Mesenchymal stem cell (in vitro differentiated cells and primary cell): Measurements from ENCODE around the gene TIRAP.

Experiments used
- DNase-seq: peaks from one replicate; pipeline ENCODE4 v3.0.0-alpha.2; 2013
- H2AFZ ChIP-seq: one replicate; pipeline ENCODE4 v1.6.1; 2013; ENCODE audit warnings: low read depth, mild to moderate bottlenecking, control low read depth, inconsistent platforms, low read length, moderate library complexity
- H2AK5ac ChIP-seq: 2 replicates; pipeline ENCODE4 v1.6.1; 2013; ENCODE audit warnings: low read length, moderate library complexity, mild to moderate bottlenecking, inconsistent platforms; ENCODE audit not compliant: severe bottlenecking
- H2BK120ac ChIP-seq: one replicate; pipeline ENCODE4 v1.6.1; 2013; ENCODE audit warnings: low read depth, mild to moderate bottlenecking, inconsistent platforms, low read length, moderate library complexity
- H2BK12ac ChIP-seq, 2 experiments: one replicate each; pipeline ENCODE4 v1.6.1; 2013; ENCODE audit warnings: inconsistent platforms in 2 of 2, low read length in 2 of 2, mild to moderate bottlenecking in 2 of 2, moderate library complexity in 2 of 2, control low read depth in 1 of 2
- H2BK15ac ChIP-seq: one replicate; pipeline ENCODE4 v1.6.1; 2013; ENCODE audit warnings: mild to moderate bottlenecking, low read depth, inconsistent platforms; ENCODE audit not compliant: poor library complexity, severe bottlenecking
- H2BK5ac ChIP-seq: 2 replicates; pipeline ENCODE4 v1.6.1; 2013; ENCODE audit warnings: low read depth, mild to moderate bottlenecking, low read length, control low read depth, inconsistent platforms; ENCODE audit not compliant: poor library complexity, severe bottlenecking
- H3K14ac ChIP-seq, 2 experiments: one replicate each; pipeline ENCODE4 v1.6.1; 2013; ENCODE audit warnings: inconsistent platforms in 2 of 2, low read length in 2 of 2, control low read depth in 1 of 2, mild to moderate bottlenecking in 1 of 2, moderate library complexity in 1 of 2
- H3K18ac ChIP-seq, 2 experiments: one replicate each; pipeline ENCODE4 v1.6.1; 2013; ENCODE audit warnings: inconsistent platforms in 2 of 2, low read length in 2 of 2, control low read depth in 1 of 2, low read depth in 1 of 2, mild to moderate bottlenecking in 1 of 2
- H3K23ac ChIP-seq, 2 experiments: one replicate each; pipeline ENCODE4 v1.6.1; 2013; ENCODE audit warnings: inconsistent platforms in 2 of 2, low read length in 2 of 2, mild to moderate bottlenecking in 2 of 2, moderate library complexity in 2 of 2, control low read depth in 1 of 2
- H3K27ac ChIP-seq: 2 replicates; pipeline ENCODE4 v1.5.1; 2013; ENCODE audit warnings: mild to moderate bottlenecking, moderate library complexity, low read length, control low read depth, inconsistent platforms; ENCODE audit not compliant: poor library complexity, severe bottlenecking
- H3K27me3 ChIP-seq, 2 experiments: 2 replicates each; pipeline versions ENCODE4 v1.6.1 to v1.7.0; 2013; ENCODE audit warnings: low read length in 2 of 2, mild to moderate bottlenecking in 2 of 2, moderate library complexity in 2 of 2, control low read depth in 1 of 2, inconsistent platforms in 1 of 2; ENCODE audit not compliant: control insufficient read depth in 1 of 2, insufficient read depth in 1 of 2
- H3K36me3 ChIP-seq, 2 experiments: 2 replicates each; pipeline versions ENCODE4 v1.6.1 to v1.7.0; 2013; ENCODE audit warnings: low read length in 2 of 2, control low read depth in 1 of 2, inconsistent platforms in 1 of 2, low read depth in 1 of 2, mild to moderate bottlenecking in 1 of 2; ENCODE audit not compliant: insufficient read depth in 2 of 2, control insufficient read depth in 1 of 2
- H3K4ac ChIP-seq, 2 experiments: one replicate each; pipeline ENCODE4 v1.6.1; 2013; ENCODE audit warnings: inconsistent platforms in 2 of 2, low read length in 2 of 2, mild to moderate bottlenecking in 2 of 2, moderate library complexity in 2 of 2, control low read depth in 1 of 2, low read depth in 1 of 2
- H3K4me1 ChIP-seq: 2 replicates; pipeline ENCODE4 v1.6.1; 2013; ENCODE audit warnings: low read depth, low read length, control low read depth; ENCODE audit not compliant: control insufficient read depth, insufficient read depth
- H3K4me2 ChIP-seq: 2 replicates; pipeline ENCODE4 v1.6.1; 2013; ENCODE audit warnings: low read length, mild to moderate bottlenecking, inconsistent platforms; ENCODE audit not compliant: poor library complexity, severe bottlenecking
- H3K4me3 ChIP-seq, 2 experiments: 2 replicates each; pipeline versions ENCODE4 v1.5.1 to v1.7.0; 2013; ENCODE audit warnings: low read length in 2 of 2, mild to moderate bottlenecking in 2 of 2, control low read depth in 1 of 2, low read depth in 1 of 2; ENCODE audit not compliant: insufficient read depth in 1 of 2
- H3K79me1 ChIP-seq: replicated peaks from 2 replicates; pipeline ENCODE4 v1.6.1; 2013; ENCODE audit warnings: mild to moderate bottlenecking, control low read depth, low read length, inconsistent platforms; ENCODE audit not compliant: poor library complexity, severe bottlenecking
- H3K9ac ChIP-seq: 2 replicates; pipeline ENCODE4 v1.7.0; 2013; ENCODE audit warnings: mild to moderate bottlenecking, low read length, moderate library complexity
- H3K9me3 ChIP-seq: 2 replicates; pipeline ENCODE4 v1.7.0; 2013; ENCODE audit warnings: mild to moderate bottlenecking, low read length; ENCODE audit not compliant: control insufficient read depth
- H4K8ac ChIP-seq: one replicate; pipeline ENCODE4 v1.6.1; 2013; ENCODE audit warnings: inconsistent platforms, mild to moderate bottlenecking, low read length, moderate library complexity
- H4K91ac ChIP-seq: one replicate; pipeline ENCODE4 v1.6.1; 2013; ENCODE audit warnings: mild to moderate bottlenecking, low read length, inconsistent platforms
- WGBS: methylation state at CpG from one replicate; pipeline ENCODE4 v1.1.7; 2013; ENCODE audit warnings: mixed read lengths; 5-methylcytosine and 5-hydroxymethylcytosine counted together

TIRAP gene

DNA sequence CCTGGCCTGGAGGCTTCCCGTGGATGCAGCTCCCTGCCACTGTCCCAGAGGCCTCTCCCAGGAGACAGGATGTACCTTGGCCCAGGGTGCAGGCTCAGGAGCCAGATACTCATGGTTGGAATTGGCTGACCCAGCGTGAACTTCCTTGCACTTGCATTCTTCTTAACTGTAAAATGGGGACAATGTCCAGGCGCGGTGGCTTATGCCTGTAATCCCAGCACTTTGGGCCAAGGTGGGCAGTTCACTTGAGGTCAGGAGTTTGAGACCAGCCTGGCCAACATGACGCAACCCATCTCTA, 52.5 kb downstream of the TIRAP start:
- Histone ChIP-seq H2BK12ac (peak overlapping the region in 1 of 2 experiments; percentile 24), H3K14ac (no peak overlapping the region)

DNA sequence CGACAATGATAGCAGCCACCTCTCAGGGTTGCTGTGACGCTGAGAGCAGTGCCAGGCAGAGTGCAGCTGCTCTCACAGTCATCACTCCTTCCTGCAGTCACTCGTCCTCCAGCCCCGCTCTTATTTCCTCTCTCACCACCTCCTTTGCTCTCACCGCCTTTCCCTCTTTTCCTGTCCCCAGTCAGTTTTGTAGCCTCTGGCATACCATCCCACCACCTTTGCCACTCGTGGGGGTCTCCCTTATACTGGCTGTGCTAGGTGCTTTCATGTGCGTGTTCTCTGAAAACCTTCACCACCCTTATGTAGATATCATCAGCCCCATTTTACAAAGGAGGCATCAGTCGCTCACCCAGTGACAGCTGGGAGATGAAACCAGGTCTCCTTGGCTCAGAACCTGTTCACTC, 53.2 kb downstream of the TIRAP start:
- Histone ChIP-seq H4K91ac (no peak overlapping the region), H3K14ac (peak overlapping the region in 1 of 2 experiments; percentile 51), H3K9me3 (no peaks in the 10 kb centered on the region), H3K27me3 (no peaks in the 10 kb centered on the region), H4K8ac (no peak overlapping the region), H3K4me2 (no peak overlapping the region), H3K4me3 (no peak overlapping the region), H3K27ac (no peak overlapping the region), H2BK15ac (no peak overlapping the region), H2BK5ac (no peak overlapping the region), H2BK12ac (peak overlapping the region; percentile 7 to 91), H2AK5ac (no peak overlapping the region), H3K18ac (peak overlapping the region in 1 of 2 experiments; percentile 3), H3K4me1 (peaks cover 18% of the 10 kb centered on the region), H3K36me3 (peaks cover 10 to 33% of the 10 kb centered on the region in 2 experiments), H2AFZ (peak overlapping the region; percentile 7), H3K9ac (no peak overlapping the region), H3K4ac (peak overlapping the region in 1 of 2 experiments; percentile 19), H3K23ac (no peak overlapping the region), H3K79me1 (peaks cover 2% of the 10 kb centered on the region), H2BK120ac (no peak overlapping the region)
- no peak for DNase-seq
- WGBS = 78% methylated on average over 8 of the region's 8 CpGs

More for the DNA sequence above, 52.5 kb downstream of the TIRAP start:
- Histone ChIP-seq H3K4me1 (peaks cover 18% of the 10 kb centered on the region), H4K8ac (no peak overlapping the region), H3K18ac (no peak overlapping the region), H2AK5ac (no peak overlapping the region), H3K4ac (peak overlapping the region in 1 of 2 experiments; percentile 89), H4K91ac (no peak overlapping the region), H3K79me1 (peaks cover 4% of the 10 kb centered on the region), H2BK5ac (no peak overlapping the region), H3K9ac (no peak overlapping the region), H2AFZ (no peak overlapping the region), H2BK120ac (no peak overlapping the region), H3K36me3 (peaks cover 10 to 33% of the 10 kb centered on the region in 2 experiments), H2BK15ac (peak overlapping the region; percentile 74), H3K4me3 (no peak overlapping the region), H3K4me2 (no peak overlapping the region), H3K9me3 (no peaks in the 10 kb centered on the region), H3K27me3 (no peaks in the 10 kb centered on the region), H3K23ac (no peak overlapping the region), H3K27ac (no peak overlapping the region)
- WGBS = 88% methylated on average over 4 of the region's 5 CpGs
- no peak for DNase-seq

DNA sequence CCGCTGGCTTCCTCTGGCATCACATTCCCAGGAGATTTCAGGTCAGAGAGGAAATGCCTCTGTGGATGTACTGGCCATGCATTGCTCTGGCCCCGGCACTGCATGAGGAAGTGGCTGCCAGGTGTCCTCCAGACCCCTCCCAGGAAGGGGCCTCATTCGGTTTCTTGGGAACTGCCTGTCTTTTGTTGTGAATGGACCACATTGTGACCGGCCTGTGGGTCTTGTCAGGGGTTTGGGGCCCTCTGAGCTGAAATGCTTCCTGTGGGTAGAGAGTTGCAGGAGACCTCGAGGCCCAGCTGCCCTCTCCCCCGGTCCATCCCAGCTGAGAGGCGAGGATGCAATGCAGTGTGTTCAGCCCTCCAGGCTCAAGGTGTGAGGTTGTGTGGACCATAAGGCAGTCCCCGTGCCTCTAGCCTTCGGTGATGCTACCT, 53.8 kb downstream of the TIRAP start:
- Histone ChIP-seq H3K27me3 (no peaks in the 10 kb centered on the region), H3K4me1 (peaks cover 24% of the 10 kb centered on the region), H3K4me3 (no peak overlapping the region), H2BK120ac (no peak overlapping the region), H4K8ac (peak overlapping the region; percentile 50), H3K4ac (no peak overlapping the region), H3K9me3 (no peaks in the 10 kb centered on the region), H3K4me2 (no peak overlapping the region), H3K18ac (peak overlapping the region in 1 of 2 experiments; percentile 62), H2AK5ac (no peak overlapping the region), H2BK5ac (no peak overlapping the region), H3K14ac (peak overlapping the region in 1 of 2 experiments; percentile 81), H3K9ac (no peak overlapping the region), H2AFZ (no peak overlapping the region), H2BK15ac (no peak overlapping the region), H4K91ac (no peak overlapping the region), H3K79me1 (peaks cover 2% of the 10 kb centered on the region), H3K36me3 (peaks cover 15 to 28% of the 10 kb centered on the region in 2 experiments), H2BK12ac (peak overlapping the region; percentile 1 to 95), H3K23ac (no peak overlapping the region), H3K27ac (no peak overlapping the region)
- DNase-seq = no peak
- WGBS = 45% methylated on average over 9 of the region's 9 CpGs

DNA sequence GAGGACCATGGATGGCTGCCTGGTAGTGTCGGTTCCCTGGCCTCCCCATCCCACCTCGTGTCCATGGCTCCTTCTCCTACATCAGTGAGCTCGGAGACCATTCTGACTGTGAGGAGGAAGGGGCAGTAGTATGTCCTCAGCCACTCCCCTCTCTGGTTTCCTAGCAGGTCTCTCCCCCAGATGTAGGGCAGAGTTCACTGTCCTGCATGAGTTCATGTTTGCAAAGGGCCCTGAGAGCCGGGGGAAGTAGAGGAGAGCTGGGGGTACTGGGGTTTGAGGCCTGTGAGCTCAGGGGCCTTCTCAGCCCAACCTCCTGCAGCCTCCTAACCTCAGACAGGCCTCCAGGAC, 54.2 kb downstream of the TIRAP start:
- Histone ChIP-seq H2BK12ac (peak overlapping the region; percentile 1 to 95), H3K4ac (no peak overlapping the region), H3K23ac (no peak overlapping the region), H3K27me3 (no peaks in the 10 kb centered on the region), H3K27ac (no peak overlapping the region), H3K9ac (no peak overlapping the region), H4K91ac (no peak overlapping the region), H3K4me2 (no peak overlapping the region), H3K18ac (peak overlapping the region; percentile 3 to 62), H3K14ac (peak overlapping the region in 1 of 2 experiments; percentile 81), H2AK5ac (no peak overlapping the region), H3K79me1 (peaks cover 2% of the 10 kb centered on the region), H3K4me3 (no peak overlapping the region), H4K8ac (no peak overlapping the region), H3K9me3 (no peaks in the 10 kb centered on the region), H2BK15ac (no peak overlapping the region), H3K36me3 (peaks cover 15 to 28% of the 10 kb centered on the region in 2 experiments), H3K4me1 (peaks cover 27% of the 10 kb centered on the region), H2BK5ac (no peak overlapping the region), H2BK120ac (no peak overlapping the region), H2AFZ (no peak overlapping the region)
- DNase-seq = no peak
- WGBS = 90% methylated on average over 4 of the region's 4 CpGs
